GM19025 (cell line): ENCODE data around the gene LYRM7.
A peak's percentile ranks its signal among the peaks of the same experiment; 100 is the strongest.
"Not testable (repeated sequence)": the region's sequence is repeated elsewhere in the genome, so short reads cannot be mapped to it uniquely, and the experiment has no call there.

Source experiments
- ATAC-seq: cut with Tn5 transposase; IDR thresholded peaks from one replicate; pipeline ENCODE4 v1.9.1; 2021; ENCODE audit warnings: mild to moderate bottlenecking, low read depth, moderate library complexity; ENCODE audit not compliant: unreplicated experiment

LYRM7 gene

DNA sequence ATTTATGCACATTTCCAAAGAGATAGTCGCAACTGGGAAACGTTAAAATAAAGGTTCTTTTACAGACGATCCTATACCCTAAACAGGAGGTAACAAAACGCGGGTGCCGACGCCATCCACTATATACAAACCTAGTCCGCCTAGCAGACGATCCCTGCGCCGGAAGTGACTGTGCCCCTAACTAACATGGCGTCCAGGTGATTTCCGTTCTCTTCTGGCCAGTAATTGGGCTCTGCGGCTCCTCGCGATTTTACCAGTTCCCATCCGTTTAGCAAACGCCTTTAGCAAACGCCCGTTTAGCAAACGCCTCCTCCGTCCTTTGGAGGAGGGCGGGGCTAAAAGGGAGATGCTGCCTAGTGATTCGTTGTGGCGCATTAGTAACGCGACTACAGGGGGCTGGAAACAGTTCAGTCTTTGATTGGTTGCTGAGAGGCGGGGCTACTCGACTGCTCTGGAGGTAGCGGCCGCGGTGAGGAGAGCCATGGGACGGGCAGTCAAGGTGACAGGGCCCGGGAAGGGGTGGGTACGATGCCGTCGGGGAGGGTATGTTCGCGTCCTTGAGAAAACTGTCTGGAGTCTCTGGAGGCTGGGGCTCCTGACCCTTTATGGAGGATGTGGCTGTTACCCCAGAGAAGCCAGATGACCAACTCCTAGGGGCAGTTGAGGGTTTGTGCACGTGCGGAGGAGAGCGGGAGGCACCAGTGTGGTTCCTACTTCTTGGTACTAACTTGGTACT, at the start of gene LYRM7:
Gene LYRM7, plus strand, starts transcription at position 405 of the 736 bp plus-strand sequence. Its CDS starts 77 bp downstream, at position 482.
- peak; percentile 96 for ATAC-seq

DNA sequence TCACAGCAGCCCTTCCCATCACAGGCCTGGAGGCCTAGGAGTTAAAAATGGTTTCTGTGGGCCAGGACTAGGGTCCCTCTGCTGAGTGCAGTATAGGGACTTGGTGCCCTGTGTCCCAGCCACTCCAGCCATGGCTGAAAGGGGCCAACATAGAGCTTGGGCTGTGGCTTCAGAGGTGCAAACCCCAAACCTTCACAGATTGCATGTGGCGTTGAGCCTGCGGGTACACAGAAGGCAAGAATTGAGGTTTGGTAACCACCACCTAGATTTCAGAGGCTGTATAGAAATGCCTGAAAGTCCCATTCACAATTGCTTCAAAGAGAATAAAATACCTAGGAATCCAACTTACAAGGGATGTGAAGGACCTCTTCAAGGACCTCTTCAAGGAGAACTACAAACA, 43.5 kb upstream of the LYRM7 start:
- not testable (repeated sequence) for ATAC-seq

DNA sequence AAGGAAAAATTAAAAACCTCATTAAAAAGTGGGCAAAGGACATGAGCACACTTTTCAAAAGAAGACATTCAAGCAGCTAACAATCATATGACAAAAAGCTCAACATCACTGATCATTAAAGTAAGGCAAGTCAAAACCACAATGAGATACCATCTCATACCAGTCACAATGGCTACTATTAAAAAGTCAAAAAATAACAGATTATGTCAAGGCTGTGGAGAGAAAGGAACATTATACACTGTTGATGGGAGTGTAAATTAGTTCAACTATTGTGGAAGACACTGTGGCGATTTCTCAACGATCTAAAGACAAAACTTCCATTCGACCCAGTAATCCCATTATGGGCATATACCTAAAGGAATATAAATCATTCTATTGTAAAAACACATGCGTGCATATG, 41.4 kb upstream of the LYRM7 start:
- no peak for ATAC-seq

DNA sequence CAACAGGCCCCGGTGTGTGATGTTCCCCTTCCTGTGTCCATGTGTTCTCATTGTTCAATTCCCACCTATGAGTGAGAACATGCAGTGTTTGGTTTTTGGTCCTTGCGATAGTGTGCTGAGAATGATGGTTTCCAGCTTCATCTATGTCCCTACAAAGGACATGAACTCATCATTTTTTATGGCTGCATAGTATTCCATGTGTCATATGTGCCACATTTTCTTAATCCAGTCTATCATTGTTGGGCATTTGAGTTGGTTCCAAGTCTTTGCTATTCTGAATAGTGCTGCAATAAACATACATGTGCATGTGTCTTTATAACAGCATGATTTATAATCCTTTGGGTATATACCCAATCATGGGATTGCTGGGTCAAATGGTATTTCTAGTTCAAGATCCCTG, 37.7 kb upstream of the LYRM7 start:
- not testable (repeated sequence) for ATAC-seq

DNA sequence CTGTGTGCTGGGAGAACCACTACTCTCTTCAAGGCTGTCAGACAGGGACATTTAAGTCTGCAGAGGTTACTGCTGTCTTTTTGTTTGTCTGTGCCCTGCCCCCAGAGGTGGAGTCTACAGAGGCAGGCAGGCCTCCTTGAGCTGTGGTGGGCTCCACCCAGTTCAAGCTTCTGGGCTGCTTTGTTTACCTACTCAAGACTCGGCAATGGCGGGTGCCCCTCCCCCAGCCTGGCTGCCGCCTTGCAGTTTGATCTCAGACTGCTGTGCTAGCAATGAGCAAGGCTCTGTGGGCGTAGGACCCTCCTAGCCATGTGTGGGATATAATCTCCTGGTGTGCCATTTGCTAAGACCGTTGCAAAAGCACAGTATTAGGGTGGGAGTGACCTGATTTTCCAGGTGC, 32.3 kb upstream of the LYRM7 start:
- ATAC-seq: not testable (repeated sequence)

DNA sequence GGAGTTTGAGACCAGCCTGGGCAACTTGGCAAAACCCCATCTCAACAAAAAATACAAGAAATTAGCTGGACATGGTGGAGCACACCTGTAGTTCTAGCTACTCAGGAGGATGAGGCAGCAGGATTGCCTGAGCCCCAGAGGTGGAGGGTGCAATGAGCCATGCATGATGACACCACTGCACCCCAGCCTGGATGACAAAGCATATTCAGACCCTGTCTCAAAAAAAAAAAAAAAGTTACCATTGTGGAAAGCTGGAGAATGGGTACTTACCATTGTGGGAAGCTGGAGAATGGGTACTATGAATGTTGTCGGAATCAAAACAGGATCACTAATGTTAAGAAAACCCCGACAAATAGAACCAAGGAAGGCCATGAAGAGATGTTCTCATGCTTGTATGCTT, 31.4 kb upstream of the LYRM7 start:
- ATAC-seq: no peak

DNA sequence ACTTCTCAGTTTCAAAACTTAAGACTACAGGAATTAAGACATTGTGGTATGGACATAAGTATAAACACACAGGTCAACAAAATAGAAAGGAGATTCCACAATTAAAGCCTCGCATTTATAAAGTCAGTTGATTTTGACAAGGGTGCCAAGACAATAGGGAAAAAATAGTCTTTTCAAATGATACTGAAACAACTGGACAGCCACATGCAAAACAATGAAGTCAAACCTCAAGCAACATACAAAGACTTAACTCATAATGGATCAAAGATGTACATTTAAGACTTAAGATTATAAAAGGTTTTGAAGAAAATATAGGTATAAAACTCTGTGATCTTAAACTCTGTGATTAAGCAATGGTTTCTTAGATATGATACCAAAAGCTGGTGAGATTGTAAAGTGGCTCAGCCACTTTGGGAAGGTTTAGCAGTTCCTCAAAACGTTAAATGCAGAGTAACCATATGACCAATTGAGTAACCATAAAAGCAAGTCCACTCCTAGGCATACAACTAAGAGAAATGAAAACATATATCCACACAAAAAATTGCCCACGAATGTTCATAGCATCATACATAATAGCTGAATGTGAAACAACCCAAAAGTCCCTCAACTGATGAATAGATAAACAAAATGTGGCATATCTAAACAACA, 27.6 kb upstream of the LYRM7 start:
- ATAC-seq: no peak

DNA sequence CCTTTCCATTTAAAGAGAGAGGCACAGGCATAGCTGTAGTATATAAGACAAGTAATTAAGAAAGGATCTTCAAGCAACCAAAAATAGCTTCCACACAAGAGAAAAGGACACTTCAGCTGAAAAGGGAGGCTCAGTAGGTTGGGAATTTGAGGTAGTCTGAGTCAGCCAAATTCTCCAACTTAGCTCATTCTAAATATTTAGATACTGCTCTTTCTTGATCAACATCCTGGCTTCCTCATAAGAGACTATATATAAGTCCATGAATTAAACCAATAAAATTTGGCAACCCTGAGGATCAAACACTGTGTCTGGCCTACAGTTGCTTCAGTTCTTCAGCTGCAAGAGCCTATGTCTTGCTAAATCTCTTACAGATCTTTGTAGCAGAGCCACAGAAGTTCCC, 23.5 kb upstream of the LYRM7 start:
- no peak for ATAC-seq

DNA sequence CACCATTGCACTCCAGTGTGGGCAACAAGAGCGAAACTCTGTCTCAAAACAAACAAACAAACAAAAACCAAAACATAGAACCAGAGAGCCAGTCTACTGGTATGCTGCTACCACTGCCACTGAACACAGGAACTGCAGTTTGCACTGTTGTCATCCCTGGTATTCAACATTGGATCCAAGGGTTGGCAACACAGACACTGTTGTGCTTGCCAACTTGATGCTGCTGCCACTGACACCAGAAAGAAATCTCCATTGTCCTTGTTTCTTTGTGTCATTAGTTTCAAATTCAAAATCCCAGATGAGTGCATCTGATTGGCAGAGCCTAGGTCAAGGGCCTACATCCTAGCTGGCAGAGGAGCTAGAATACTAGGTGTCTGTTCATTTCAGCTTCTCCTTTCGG, 21.9 kb upstream of the LYRM7 start:
- no peak for ATAC-seq

DNA sequence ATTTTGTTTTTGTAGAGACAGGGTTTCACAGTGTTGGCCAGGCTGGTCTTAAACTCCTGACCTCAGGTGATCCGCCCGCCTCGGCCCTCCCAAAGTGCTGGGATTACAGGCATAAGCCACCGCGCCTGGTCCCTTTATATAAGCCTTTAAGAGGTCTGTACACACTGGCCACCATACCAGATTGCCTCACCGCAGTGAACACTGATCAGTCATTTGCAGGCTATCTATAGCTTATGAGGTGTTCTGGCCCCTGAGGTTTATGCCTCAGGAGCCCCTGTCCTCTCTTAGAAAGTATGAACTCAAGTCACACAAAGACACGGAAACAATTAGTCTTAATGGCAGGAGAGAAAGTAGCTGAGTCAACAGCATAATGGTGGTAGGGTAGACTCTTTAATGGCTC, 20.3 kb upstream of the LYRM7 start:
- no peak for ATAC-seq

DNA sequence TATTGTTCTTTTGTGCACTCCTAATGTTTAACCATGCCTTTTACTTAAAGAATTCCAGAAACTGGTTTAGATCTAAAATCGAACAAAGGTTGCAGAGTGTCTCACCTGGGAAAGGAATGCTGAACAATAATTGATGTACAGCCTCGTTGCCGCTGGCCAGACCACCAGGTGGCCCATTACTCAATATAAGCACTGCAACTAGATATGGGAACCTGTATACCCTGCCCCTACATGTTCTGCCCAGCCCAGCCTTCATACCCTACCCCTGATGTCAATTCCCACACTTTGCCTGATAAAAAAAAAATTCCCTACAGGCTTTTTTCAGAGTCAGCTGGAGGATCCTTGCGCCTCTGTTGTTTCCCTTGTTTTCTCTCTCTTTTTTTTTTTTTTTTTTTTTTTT, 19.5 kb upstream of the LYRM7 start:
- ATAC-seq: no peak

DNA sequence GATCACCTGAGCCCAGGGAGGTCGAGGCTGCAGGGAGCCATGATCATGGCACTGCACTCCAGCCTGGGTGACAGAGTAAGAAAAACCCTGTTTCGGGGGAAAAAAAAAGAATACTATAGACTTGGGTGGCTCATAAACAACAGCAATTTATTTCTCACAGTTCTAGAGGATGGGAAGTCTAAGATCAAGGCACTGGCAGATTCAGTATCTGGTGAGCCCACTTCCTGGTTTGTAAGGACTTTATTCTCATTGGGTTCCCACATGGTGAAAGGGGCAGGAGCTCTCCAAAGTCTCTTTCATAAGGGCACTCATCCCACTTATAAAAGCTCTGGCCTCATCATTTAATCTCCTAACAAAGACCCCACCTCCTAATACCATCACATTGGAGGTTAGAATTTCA, 14.4 kb upstream of the LYRM7 start:
- ATAC-seq: no peak

DNA sequence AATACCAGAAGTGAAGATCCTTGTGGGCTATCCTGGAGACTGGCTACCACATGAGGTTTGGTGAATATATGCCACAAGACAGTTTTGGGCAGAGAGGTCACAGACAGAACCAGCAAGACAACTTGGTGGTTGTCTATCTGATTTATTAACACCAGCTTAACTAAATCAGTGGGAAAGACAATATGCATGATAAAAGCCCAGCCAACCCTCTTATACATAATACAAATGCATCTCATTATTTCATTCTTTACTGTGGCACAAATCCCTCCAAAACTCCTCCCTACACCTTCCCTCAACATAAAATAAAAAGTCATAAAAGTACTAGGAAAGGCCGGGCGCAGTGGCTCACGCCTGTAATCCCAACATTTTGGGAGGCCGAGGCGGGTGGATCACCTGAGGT, 13.8 kb upstream of the LYRM7 start:
- ATAC-seq: no peak

DNA sequence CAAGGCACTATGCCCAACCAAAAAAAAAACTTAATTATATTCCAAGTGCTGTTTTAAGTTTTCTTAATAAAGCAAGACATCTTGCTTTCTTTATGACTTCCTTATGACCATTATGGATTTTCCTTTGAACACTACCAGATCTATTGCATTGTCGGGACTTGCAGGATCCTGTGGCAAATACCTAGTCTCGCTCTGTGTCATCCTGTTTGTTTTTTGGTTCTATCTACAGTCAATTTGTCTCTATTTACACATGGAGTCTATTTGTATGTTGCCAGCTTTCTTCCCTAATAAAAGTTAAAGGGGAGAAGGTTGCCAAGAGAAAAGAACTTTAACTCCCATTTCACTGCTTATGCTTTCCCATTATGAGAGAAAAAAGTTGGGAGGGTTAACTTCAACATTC, 10.6 kb upstream of the LYRM7 start:
- no peak for ATAC-seq

DNA sequence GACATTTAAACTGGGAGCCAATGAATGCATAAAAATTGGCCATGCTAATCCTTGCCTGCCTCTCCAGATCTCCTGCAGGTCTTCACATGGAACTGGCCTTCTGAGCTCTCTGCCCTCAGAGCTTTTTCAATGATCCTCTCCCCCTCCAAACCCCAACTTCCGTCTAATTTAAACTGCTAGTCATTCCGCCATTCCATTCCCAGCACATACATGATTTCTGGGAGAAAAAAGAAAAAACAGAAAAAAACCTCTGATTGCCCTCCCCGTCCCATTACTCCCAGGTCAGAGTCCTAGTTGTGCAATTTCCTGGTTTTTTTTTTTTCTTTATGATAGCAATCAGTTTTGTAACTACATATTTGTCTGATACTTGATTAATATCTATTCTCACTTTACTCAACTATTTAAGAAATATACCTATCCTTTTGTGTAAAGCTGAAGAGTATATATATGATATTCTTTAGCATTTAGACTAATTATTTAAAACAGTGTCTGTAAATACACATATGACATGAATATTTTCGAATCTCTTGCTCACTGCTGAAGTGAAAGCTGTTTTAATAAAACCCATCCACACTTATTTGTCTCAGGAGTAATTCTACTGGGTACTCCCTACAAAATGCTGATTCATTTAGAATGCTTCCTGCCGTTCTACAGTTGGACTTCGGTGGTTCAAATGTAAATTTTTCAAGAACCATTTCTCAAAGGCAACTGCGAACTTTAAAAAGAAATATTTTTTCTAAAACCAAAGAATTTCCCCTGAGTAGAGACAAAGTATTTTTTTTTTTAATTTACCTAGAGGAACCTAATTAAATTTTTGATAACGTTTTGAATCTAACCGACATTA, 7.2 kb upstream of the LYRM7 start:
- no peak for ATAC-seq

DNA sequence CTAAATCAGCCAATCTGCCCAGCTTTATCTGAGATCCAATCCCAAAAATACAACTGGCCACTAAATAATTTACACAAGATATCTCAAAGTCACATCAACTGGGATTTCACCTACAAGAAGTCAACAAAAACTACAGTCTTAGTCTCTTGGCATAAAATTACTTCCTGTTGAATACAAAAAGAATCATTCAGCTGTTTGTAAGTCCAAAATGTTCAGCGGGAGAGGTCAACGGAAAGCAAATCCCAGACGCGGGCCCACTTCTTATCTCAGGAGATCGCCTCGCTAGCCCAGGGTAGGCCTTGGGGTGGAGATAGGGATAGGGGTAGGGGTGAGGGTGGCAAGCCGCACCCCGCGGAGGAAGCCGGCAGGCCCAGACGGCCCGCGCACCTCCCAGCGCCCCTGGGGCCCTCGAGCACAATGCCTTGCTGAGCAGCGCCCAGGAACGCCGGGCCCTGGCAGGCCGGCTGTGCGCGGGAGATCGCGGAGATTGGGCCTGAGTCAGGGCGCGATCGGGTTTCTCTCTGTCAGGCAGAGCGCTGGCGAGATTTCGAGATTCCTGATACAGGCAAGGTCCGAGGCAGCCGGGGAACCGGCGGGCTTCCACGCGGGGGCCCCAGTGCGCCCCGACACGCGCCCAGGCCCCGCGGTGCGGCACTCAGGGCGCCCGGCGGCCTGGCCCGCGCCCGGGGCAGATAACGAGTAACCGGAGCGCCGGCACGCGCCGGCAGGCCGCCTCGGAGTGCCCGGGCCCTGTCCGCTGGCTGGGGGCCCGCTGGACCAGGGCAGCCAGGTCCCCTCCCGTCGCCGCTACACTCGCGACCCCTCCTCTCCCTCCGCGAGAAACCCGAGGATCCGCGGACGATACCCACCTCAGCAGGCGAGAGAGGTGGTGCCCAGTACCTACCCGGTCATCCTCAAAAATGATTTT, 6.3 kb upstream of the LYRM7 start:
- ATAC-seq: peak; percentile 72

DNA sequence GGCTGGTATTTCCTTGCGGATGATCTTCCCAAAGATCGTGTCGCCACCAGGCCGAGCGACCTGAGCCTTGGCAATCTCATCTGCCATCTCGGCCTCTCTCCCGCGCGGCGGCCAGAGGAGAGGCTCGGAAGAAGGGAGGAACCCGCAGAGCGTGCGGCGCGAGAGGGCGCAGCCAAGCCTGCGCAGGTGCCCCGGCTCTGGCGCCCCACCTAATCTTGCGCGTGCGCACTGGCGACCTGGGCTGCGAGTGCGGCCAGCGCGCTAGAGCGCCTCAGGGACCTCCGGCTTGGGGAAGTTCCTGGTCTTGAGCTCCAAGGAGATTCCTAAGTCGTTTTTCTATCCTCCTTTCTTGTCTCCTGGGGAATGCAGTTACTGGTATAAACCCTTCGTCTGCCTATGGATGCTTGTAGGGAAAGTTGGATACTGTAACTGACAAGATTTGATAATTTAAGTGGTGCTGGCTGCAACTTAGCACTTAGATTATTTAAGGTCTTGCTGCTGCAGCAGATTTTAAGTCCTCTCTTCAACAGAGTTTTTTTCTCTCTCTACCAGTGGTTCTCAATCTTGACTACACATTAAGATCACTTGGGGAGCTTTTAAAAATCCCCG, 5.5 kb upstream of the LYRM7 start, which contains the start of gene HINT1:
Gene HINT1, minus strand, starts transcription at position 138 of the 609 bp plus-strand sequence. Its CDS starts 51 bp downstream, at position 87.
- ATAC-seq: peak; percentile 73

DNA sequence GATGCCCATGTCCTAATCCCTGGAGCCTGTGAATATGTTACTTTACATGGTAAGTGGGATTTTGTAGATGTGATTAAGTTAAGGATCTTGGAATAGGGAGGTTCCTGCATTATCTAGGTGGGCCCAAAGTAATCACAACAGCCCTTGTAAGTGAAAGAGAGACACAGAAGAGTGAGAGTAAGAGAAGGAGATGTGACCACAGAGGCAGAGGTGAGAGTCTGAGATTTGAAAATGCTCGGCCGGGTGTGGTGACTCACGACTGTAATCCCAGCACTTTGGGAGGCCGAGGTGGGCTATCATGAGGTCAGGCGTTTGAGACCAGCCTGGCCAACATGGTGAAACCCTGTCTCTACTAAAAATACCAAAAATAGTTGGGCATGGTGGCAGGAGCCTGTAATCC, 3.1 kb upstream of the LYRM7 start:
- ATAC-seq: no peak

DNA sequence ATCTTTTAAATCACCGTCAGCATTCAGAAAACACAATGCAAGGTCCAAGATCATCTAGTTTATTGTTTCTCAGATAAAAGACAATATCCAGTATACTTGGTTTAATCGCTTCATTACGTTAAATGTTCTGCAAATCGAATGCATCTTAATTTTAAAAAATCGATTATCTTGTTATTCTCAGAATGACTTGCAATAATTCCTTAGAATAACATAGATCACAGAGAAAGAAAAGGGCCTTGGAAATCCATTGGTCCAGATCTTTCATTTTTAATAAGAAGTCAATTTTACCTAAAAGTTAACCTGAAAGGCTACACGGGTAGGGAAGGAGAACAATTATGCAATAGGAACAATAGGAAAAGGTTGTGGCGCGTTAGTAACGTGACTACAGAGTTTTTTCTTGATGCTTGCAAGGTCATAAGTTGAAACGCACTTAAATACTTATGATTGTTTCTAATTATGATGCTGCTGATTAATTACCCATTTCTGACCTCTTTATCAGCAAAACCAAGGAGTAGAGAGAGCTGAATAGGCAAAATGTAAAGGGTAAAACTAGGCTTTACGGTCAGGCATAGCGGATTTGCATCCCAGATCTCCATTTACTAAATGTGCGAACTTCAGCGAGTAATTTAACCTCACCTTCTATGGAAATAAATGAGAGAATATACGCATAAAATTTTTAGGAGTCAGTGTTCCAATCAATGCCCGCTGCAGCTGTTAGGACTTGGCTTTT, 769 bp upstream of the LYRM7 start:
- no peak for ATAC-seq
